Measurements from ENCODE around the gene ABHD8.

- TF ChIP-seq CTCF (IDR thresholded peaks at IDR 0.05; ENCODE audit: insufficient read depth, low read depth, low read length) (no peak), EZH2 (IDR thresholded peaks at IDR 0.05; ENCODE audit: insufficient read depth, low read length) (no peak)
These were observed 37.7 kb upstream of the ABHD8 start for GRCh38 chr19:17340871-17341357.

Measured in astrocyte (in vitro differentiated cells and primary cell).